Peyer's patch (tissue), 4 donors: Measurements from ENCODE around the gene NDFIP2. TPM values are rescaled to one million over a fixed set of nuclear protein-coding genes. Genes with fewer than 3 reads are reported as not detected.

ENCODE experiments used
- DNase-seq, 3 donors: peaks; one replicate each; pipeline ENCODE4 v3.0.0-alpha.2; 2017 to 2019
- H3K27ac ChIP-seq, 4 donors: fragments of 200-600 bp; sonication (generic); one replicate each; pipeline ENCODE4 v1.5.1; 2016 to 2019
- H3K27me3 ChIP-seq, 2 donors: fragments of 200-600 bp; sonication (generic); one replicate each; pipeline ENCODE4 v1.5.1; 2019
- H3K36me3 ChIP-seq, 3 donors: fragments of 200-600 bp; sonication (generic); one replicate each; pipeline ENCODE4 v1.5.1; 2016 to 2019
- H3K4me1 ChIP-seq, 4 donors: fragments of 200-600 bp; sonication (generic); one replicate each; pipeline ENCODE4 v1.5.1; 2016 to 2019
- H3K4me3 ChIP-seq, 4 donors: fragments of 200-600 bp; sonication (generic); 1 replicate in 3 of 4; 2 replicates in 1 of 4; pipeline ENCODE4 v1.5.1; 2016 to 2019; ENCODE audit warnings: mild to moderate bottlenecking in 1 of 4
- H3K9me3 ChIP-seq, 4 donors: fragments of 200-600 bp; sonication (generic); one replicate each; pipeline ENCODE4 v1.5.1; 2016 to 2019; ENCODE audit warnings: mild to moderate bottlenecking in 1 of 4
- CTCF ChIP-seq, 6 experiments: fragments of 450-650 bp in 4 of 6; fragments of 200-600 bp in 2 of 6; sonication (generic) in 1 of 6; IDR thresholded peaks; one replicate each; pipeline ENCODE4 v1.5.1; 2017 to 2019; ENCODE audit warnings: antibody characterized with exemption in 6 of 6, mild to moderate bottlenecking in 3 of 6, moderate library complexity in 1 of 6
- POLR2A ChIP-seq, 2 donors: fragments of 450-650 bp; IDR thresholded peaks; one replicate each; pipeline ENCODE4 v1.5.1; 2017; ENCODE audit warnings: antibody characterized with exemption in 2 of 2, mild to moderate bottlenecking in 2 of 2, moderate library complexity in 2 of 2
- total RNA-seq, 4 donors: library from RNA; depleted of rRNA; stranded (reverse); fragments of >200 nt; gene quantifications; one replicate each; pipeline ENCODE4 v1.1.0, GENCODE V29; 2016

The NDFIP2 gene
- total RNA-seq, 4 donors from 2014 or later = 28.1 to 102 (median 59.6) TPM

- no peak for TF ChIP-seq POLR2A (IDR thresholded peaks at IDR 0.05)
- Histone ChIP-seq H3K4me3 (no peak overlapping the region), H3K4me1 (no peaks in the 10 kb centered on the region), H3K36me3 (no peaks in the 10 kb centered on the region), H3K27ac (no peak overlapping the region), H3K9me3 (no peaks in the 10 kb centered on the region), H3K27me3 (peaks cover 0 to 3% of the 10 kb centered on the region in 2 donors)
- DNase-seq = no peak
Observed at GRCh38 chr13:79469608-79470007, 11.3 kb upstream of the NDFIP2 start.

GRCh38 chr13:79470666-79471065, 10.3 kb upstream of the NDFIP2 start:
- Histone ChIP-seq H3K4me3 (no peak overlapping the region), H3K36me3 (no peaks in the 10 kb centered on the region), H3K9me3 (no peaks in the 10 kb centered on the region), H3K27me3 (peaks cover 0 to 3% of the 10 kb centered on the region in 2 donors), H3K27ac (peak overlapping the region in 1 of 4 donors; percentile 15), H3K4me1 (no peaks in the 10 kb centered on the region)
- DNase-seq = no peak
- TF ChIP-seq CTCF (IDR thresholded peaks at IDR 0.05) (no peak), POLR2A (IDR thresholded peaks at IDR 0.05) (no peak)

GRCh38 chr13:79475569-79475968, 5.4 kb upstream of the NDFIP2 start:
- H3K36me3 ChIP-seq = no peaks in the 10 kb centered on the region
- TF ChIP-seq POLR2A (IDR thresholded peaks at IDR 0.05) (no peak), CTCF (IDR thresholded peaks at IDR 0.05) (no peak)
- H3K27ac ChIP-seq = peak overlapping the region in 2 of 4 donors; percentile 51 to 76
- no peak for DNase-seq
- no peaks in the 10 kb centered on the region for H3K4me1 ChIP-seq
- H3K4me3 ChIP-seq = no peak overlapping the region
- H3K27me3 ChIP-seq = no peaks in the 10 kb centered on the region
- H3K9me3 ChIP-seq = no peaks in the 10 kb centered on the region

- no peak for TF ChIP-seq POLR2A (IDR thresholded peaks at IDR 0.05)
- TF ChIP-seq CTCF (IDR thresholded peaks at IDR 0.05) = no peak
- Histone ChIP-seq H3K27ac (no peak overlapping the region), H3K9me3 (no peaks in the 10 kb centered on the region), H3K27me3 (no peaks in the 10 kb centered on the region), H3K4me3 (no peak overlapping the region), H3K4me1 (peaks cover 0 to 8% (median 2%) of the 10 kb centered on the region in 4 donors), H3K36me3 (no peaks in the 10 kb centered on the region)
- no peak for DNase-seq
Observed at GRCh38 chr13:79477968-79478367, 3.0 kb upstream of the NDFIP2 start.

- Histone ChIP-seq H3K4me3 (no peak overlapping the region), H3K36me3 (no peaks in the 10 kb centered on the region), H3K9me3 (no peaks in the 10 kb centered on the region), H3K27me3 (no peaks in the 10 kb centered on the region), H3K4me1 (peaks cover 0 to 20% (median 2%) of the 10 kb centered on the region in 4 donors), H3K27ac (peak overlapping the region in 1 of 4 donors; percentile 8)
- no peak for TF ChIP-seq CTCF (IDR thresholded peaks at IDR 0.05)
- TF ChIP-seq POLR2A (IDR thresholded peaks at IDR 0.05) = no peak
- DNase-seq = no peak
Observed at GRCh38 chr13:79479882-79480281, 1.1 kb upstream of the NDFIP2 start.

- H3K9me3 ChIP-seq = no peaks in the 10 kb centered on the region
Observed at GRCh38 chr13:79481685-79482052, 714 bp downstream of the NDFIP2 start.

More at GRCh38 chr13:79481685-79482052, 714 bp downstream of the NDFIP2 start:
- Histone ChIP-seq H3K4me1 (peaks cover 0 to 30% (median 2%) of the 10 kb centered on the region in 4 donors), H3K36me3 (no peaks in the 10 kb centered on the region), H3K27ac (peak overlapping the region in 3 of 4 donors; percentile 78 to 92 (median 89)), H3K27me3 (no peaks in the 10 kb centered on the region), H3K4me3 (peak overlapping the region; percentile 53 to 76 (median 68))
- no peak for TF ChIP-seq POLR2A (IDR thresholded peaks at IDR 0.05)
- no peak for TF ChIP-seq CTCF (IDR thresholded peaks at IDR 0.05)
- DNase-seq = peak in 2 of 3 donors; percentile 16 to 57
